ENCODE results near the gene L3MBTL4. TPM values are rescaled to one million over a fixed set of nuclear protein-coding genes. Genes with fewer than 3 reads are reported as not detected.

L3MBTL4 gene
- total and polyA plus RNA-seq, 2 experiments from 2014 or later: 4.1 to 14.1 TPM

DNA sequence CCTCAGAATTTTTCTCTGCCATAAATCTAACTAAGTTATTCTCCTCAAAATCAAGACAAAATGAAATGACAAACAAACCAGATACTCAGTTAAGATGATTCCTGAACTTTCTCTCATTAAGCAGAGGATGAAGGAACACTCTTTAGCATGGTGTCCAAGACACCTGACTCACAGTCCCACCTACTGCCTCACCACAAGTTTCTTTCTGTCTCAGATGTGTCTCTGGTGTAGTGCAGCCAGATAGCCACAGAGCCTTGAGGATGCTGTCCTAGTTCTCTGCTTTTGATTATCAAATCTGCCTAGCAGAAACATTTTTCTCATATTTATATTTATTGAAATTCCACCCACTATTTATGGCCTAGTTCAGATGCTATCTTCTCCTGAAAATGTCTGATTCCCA lies 415.8 kb downstream of the L3MBTL4 start:
- H3K79me2 ChIP-seq: no peaks in the 10 kb centered on the region
- no peak overlapping the region for H3K27ac ChIP-seq
- H3K4me2 ChIP-seq: no peak overlapping the region
- H3K27me3 ChIP-seq: no peaks in the 10 kb centered on the region
- TF ChIP-seq EZH2 (IDR thresholded peaks at IDR 0.05; ENCODE audit: borderline replicate concordance): no peak
- TF ChIP-seq EZH2phosphoT487 (IDR thresholded peaks at IDR 0.05; ENCODE audit: low read depth, severe bottlenecking, unreplicated experiment): no peak
- TF ChIP-seq, protein P1, sequence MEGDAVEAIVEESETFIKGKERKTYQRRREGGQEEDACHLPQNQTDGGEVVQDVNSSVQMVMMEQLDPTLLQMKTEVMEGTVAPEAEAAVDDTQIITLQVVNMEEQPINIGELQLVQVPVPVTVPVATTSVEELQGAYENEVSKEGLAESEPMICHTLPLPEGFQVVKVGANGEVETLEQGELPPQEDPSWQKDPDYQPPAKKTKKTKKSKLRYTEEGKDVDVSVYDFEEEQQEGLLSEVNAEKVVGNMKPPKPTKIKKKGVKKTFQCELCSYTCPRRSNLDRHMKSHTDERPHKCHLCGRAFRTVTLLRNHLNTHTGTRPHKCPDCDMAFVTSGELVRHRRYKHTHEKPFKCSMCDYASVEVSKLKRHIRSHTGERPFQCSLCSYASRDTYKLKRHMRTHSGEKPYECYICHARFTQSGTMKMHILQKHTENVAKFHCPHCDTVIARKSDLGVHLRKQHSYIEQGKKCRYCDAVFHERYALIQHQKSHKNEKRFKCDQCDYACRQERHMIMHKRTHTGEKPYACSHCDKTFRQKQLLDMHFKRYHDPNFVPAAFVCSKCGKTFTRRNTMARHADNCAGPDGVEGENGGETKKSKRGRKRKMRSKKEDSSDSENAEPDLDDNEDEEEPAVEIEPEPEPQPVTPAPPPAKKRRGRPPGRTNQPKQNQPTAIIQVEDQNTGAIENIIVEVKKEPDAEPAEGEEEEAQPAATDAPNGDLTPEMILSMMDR (IDR thresholded peaks at IDR 0.05; ENCODE audit: poor library complexity): no peak
- H3K4me1 ChIP-seq (ENCODE audit: insufficient read depth): no peaks in the 10 kb centered on the region
- no peaks in the 10 kb centered on the region for H3K9me3 ChIP-seq (ENCODE audit: low read depth)
- no peaks in the 10 kb centered on the region for H4K20me1 ChIP-seq (ENCODE audit: insufficient read depth, poor library complexity, severe bottlenecking)
- H3K9me2 ChIP-seq (replicated peaks; ENCODE audit: insufficient read depth): no peaks in the 10 kb centered on the region
- no peak for DNase-seq (ENCODE audit: low spot score)
- no peaks in the 10 kb centered on the region for H3K36me3 ChIP-seq (replicated peaks; ENCODE audit: insufficient read depth, low read depth)
- H2AFZ ChIP-seq: no peak overlapping the region
- H3K4me3 ChIP-seq: no peak overlapping the region

DNA sequence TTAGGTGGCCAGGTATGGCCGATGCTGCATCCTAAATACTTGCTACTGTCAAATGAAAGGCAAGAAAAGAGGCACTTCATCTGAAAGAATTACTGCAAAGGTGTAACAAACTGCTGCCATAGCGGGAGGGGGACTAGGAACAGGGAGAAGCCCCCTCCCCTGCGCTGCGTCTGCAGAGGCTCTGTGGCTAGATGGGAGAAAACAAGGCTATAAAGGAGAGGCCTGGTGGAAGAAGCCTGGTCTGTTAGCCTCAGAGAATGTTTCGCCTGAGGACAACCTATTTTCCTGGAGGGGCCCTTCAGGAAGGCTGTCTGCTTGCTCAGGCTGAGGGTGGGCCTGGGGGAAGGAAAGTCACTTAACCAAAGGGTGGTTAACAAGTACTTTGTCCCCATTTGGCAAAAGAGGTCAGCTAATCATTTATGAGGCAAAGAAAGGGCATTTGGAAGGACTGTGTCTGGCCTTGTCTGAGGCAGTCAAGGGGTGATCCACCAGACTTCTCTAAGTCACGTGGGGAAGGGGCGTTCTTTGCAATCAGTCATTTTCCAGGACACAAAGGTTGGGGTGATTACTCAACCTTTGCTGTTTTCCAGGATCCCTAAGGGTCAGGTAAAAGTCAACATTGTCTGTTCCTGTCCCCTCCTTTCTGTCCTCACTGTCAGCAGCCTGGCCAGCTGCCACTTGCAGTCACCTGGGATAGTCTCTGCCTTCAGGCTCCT lies 416.4 kb downstream of the L3MBTL4 start:
- no peaks in the 10 kb centered on the region for H3K9me2 ChIP-seq (replicated peaks; ENCODE audit: insufficient read depth)
- no peaks in the 10 kb centered on the region for H4K20me1 ChIP-seq (ENCODE audit: insufficient read depth, poor library complexity, severe bottlenecking)
- H3K79me2 ChIP-seq: no peaks in the 10 kb centered on the region
- TF ChIP-seq EZH2phosphoT487 (IDR thresholded peaks at IDR 0.05; ENCODE audit: low read depth, severe bottlenecking, unreplicated experiment) (no peak), EZH2 (IDR thresholded peaks at IDR 0.05; ENCODE audit: borderline replicate concordance) (no peak)
- TF ChIP-seq, protein P1 (IDR thresholded peaks at IDR 0.05; ENCODE audit: poor library complexity): no peak
- H3K4me1 ChIP-seq (ENCODE audit: insufficient read depth): no peaks in the 10 kb centered on the region
- no peaks in the 10 kb centered on the region for H3K27me3 ChIP-seq
- no peak overlapping the region for H3K27ac ChIP-seq
- H3K9me3 ChIP-seq (ENCODE audit: low read depth): no peaks in the 10 kb centered on the region
- H3K4me2 ChIP-seq: no peak overlapping the region
- no peak overlapping the region for H3K4me3 ChIP-seq
- DNase-seq (ENCODE audit: low spot score): peak; percentile 11
- WGBS (ENCODE audit: low lambda C conversion rate, missing lambda C conversion rate): 75% methylated on average over 7 of the region's 7 CpGs
- no peaks in the 10 kb centered on the region for H3K36me3 ChIP-seq (replicated peaks; ENCODE audit: insufficient read depth, low read depth)
- no peak overlapping the region for H2AFZ ChIP-seq

DNA sequence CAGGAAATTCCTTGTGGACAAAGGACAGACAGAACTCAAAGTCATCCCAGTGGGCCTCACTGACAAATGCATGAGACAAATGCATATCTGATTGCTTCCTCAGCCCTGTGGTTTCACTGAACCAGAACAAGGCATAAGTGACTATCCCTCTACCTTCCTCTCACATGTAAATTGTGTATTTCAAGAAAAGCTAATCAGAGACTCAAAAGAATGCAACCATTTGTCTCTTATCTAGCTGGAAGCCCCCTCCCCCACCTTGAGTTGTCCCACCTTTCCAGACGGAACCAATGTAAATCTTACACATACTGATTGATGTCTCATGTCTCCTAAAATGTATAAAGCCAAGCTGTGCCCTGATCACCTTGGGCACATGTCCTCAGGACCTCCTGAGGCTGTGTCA lies 417.4 kb downstream of the L3MBTL4 start:
- Histone ChIP-seq H3K4me3 (no peak overlapping the region), H2AFZ (no peak overlapping the region), H3K27ac (no peak overlapping the region), H3K9me3 (ENCODE audit: low read depth) (no peaks in the 10 kb centered on the region), H3K9me2 (replicated peaks; ENCODE audit: insufficient read depth) (no peaks in the 10 kb centered on the region), H3K4me2 (no peak overlapping the region), H3K4me1 (ENCODE audit: insufficient read depth) (no peaks in the 10 kb centered on the region), H4K20me1 (ENCODE audit: insufficient read depth, poor library complexity, severe bottlenecking) (no peaks in the 10 kb centered on the region), H3K79me2 (no peaks in the 10 kb centered on the region), H3K36me3 (replicated peaks; ENCODE audit: insufficient read depth, low read depth) (no peaks in the 10 kb centered on the region), H3K27me3 (no peaks in the 10 kb centered on the region)
- no peak for TF ChIP-seq EZH2 (IDR thresholded peaks at IDR 0.05; ENCODE audit: borderline replicate concordance)
- TF ChIP-seq EZH2phosphoT487 (IDR thresholded peaks at IDR 0.05; ENCODE audit: low read depth, severe bottlenecking, unreplicated experiment): no peak
- TF ChIP-seq, protein P1 (IDR thresholded peaks at IDR 0.05; ENCODE audit: poor library complexity): no peak
- whole genome bisulfite sequencing (ENCODE audit: low lambda C conversion rate, missing lambda C conversion rate): 56% methylated on average over 1 of the region's 1 CpG
- no peak for DNase-seq (ENCODE audit: low spot score)

Data from hepatocyte (in vitro differentiated cells).